ENCODE data around the gene SLC22A3.
"Not testable (repeated sequence)": the region's sequence is repeated elsewhere in the genome, so short reads cannot be mapped to it uniquely, and the experiment has no call there.

SLC22A3 gene

GRCh38 chr6:160363016-160363996 lies 15.1 kb downstream of the SLC22A3 start:
- no peak for DNase-seq (ENCODE audit: extremely low spot score)
- TF ChIP-seq SUZ12 (IDR thresholded peaks at IDR 0.05) (no peak), CTBP1 (IDR thresholded peaks at IDR 0.05; ENCODE audit: borderline replicate concordance) (no peak), LEF1 (IDR thresholded peaks at IDR 0.05; ENCODE audit: borderline replicate concordance) (no peak), FOXM1 (IDR thresholded peaks at IDR 0.05; ENCODE audit: borderline replicate concordance) (no peak), SP1 (IDR thresholded peaks at IDR 0.05) (no peak), ELF4 (IDR thresholded peaks at IDR 0.05) (no peak), ARNT (IDR thresholded peaks at IDR 0.05) (no peak), NFRKB (IDR thresholded peaks at IDR 0.05) (no peak), TARDBP (IDR thresholded peaks at IDR 0.05) (no peak), HDGF (IDR thresholded peaks at IDR 0.05; ENCODE audit: borderline replicate concordance) (no peak), BHLHE40 (IDR thresholded peaks at IDR 0.05; ENCODE audit: borderline replicate concordance) (no peak)
- ChIA-PET CTCF (no interaction called here), POLR2A (no interaction called here)

- no peak for DNase-seq (ENCODE audit: extremely low spot score)
- ChIA-PET POLR2A (no interaction called here), CTCF (no interaction called here)
- no peak for TF ChIP-seq SP1 (IDR thresholded peaks at IDR 0.05)
- no peak for TF ChIP-seq SUZ12 (IDR thresholded peaks at IDR 0.05)
- no peak for TF ChIP-seq LEF1 (IDR thresholded peaks at IDR 0.05; ENCODE audit: borderline replicate concordance)
Measured at GRCh38 chr6:160365117-160365516, 16.9 kb downstream of the SLC22A3 start.

- TF ChIP-seq ZNF384 (IDR thresholded peaks at IDR 0.05): no peak
- no peak for TF ChIP-seq BHLHE40 (IDR thresholded peaks at IDR 0.05; ENCODE audit: borderline replicate concordance)
- TF ChIP-seq NFRKB (IDR thresholded peaks at IDR 0.05): no peak
- TF ChIP-seq SUZ12 (IDR thresholded peaks at IDR 0.05): no peak
- TF ChIP-seq LEF1 (IDR thresholded peaks at IDR 0.05; ENCODE audit: borderline replicate concordance): no peak
- TF ChIP-seq HDGF (IDR thresholded peaks at IDR 0.05; ENCODE audit: borderline replicate concordance): no peak
- TF ChIP-seq PKNOX1 (IDR thresholded peaks at IDR 0.05): no peak
- no peak for TF ChIP-seq FOXA1 (IDR thresholded peaks at IDR 0.05)
- TF ChIP-seq ARNT (IDR thresholded peaks at IDR 0.05): no peak
- no peak for TF ChIP-seq CTBP1 (IDR thresholded peaks at IDR 0.05; ENCODE audit: borderline replicate concordance)
- no peak for TF ChIP-seq SP1 (IDR thresholded peaks at IDR 0.05)
- no peak for TF ChIP-seq FOXM1 (IDR thresholded peaks at IDR 0.05; ENCODE audit: borderline replicate concordance)
- TF ChIP-seq ELF4 (IDR thresholded peaks at IDR 0.05): no peak
- no peak for TF ChIP-seq TARDBP (IDR thresholded peaks at IDR 0.05)
- TF ChIP-seq L3MBTL2 (conservative IDR thresholded peaks at IDR 0.05): no peak
- no peak for TF ChIP-seq FOXK2 (IDR thresholded peaks at IDR 0.05)
- no peak for DNase-seq (ENCODE audit: extremely low spot score)
- ChIA-PET POLR2A (no interaction called here), CTCF (no interaction called here)
Measured at GRCh38 chr6:160367798-160368547, 19.8 kb downstream of the SLC22A3 start.

- no peak for TF ChIP-seq LEF1 (IDR thresholded peaks at IDR 0.05; ENCODE audit: borderline replicate concordance)
- TF ChIP-seq FOXA1 (IDR thresholded peaks at IDR 0.05): no peak
- no peak for TF ChIP-seq BHLHE40 (IDR thresholded peaks at IDR 0.05; ENCODE audit: borderline replicate concordance)
- TF ChIP-seq ARNT (IDR thresholded peaks at IDR 0.05): no peak
- no peak for TF ChIP-seq SP1 (IDR thresholded peaks at IDR 0.05)
- TF ChIP-seq FOXK2 (IDR thresholded peaks at IDR 0.05): no peak
- TF ChIP-seq ZNF384 (IDR thresholded peaks at IDR 0.05): no peak
- no peak for TF ChIP-seq PKNOX1 (IDR thresholded peaks at IDR 0.05)
- TF ChIP-seq NFRKB (IDR thresholded peaks at IDR 0.05): no peak
- no peak for TF ChIP-seq CTBP1 (IDR thresholded peaks at IDR 0.05; ENCODE audit: borderline replicate concordance)
- TF ChIP-seq ELF4 (IDR thresholded peaks at IDR 0.05): no peak
- TF ChIP-seq SUZ12 (IDR thresholded peaks at IDR 0.05): no peak
- TF ChIP-seq TARDBP (IDR thresholded peaks at IDR 0.05): no peak
- TF ChIP-seq HDGF (IDR thresholded peaks at IDR 0.05; ENCODE audit: borderline replicate concordance): no peak
- TF ChIP-seq L3MBTL2 (conservative IDR thresholded peaks at IDR 0.05): no peak
- no peak for TF ChIP-seq FOXM1 (IDR thresholded peaks at IDR 0.05; ENCODE audit: borderline replicate concordance)
- DNase-seq (ENCODE audit: extremely low spot score): no peak
- ChIA-PET POLR2A (no interaction called here), CTCF (no interaction called here)
Measured at GRCh38 chr6:160368670-160369069, 20.5 kb downstream of the SLC22A3 start.

- CTCF ChIA-PET; POLR2A ChIA-PET; DNase-seq (ENCODE audit: extremely low spot score): not testable (repeated sequence)
Measured at GRCh38 chr6:160373601-160374000, 25.4 kb downstream of the SLC22A3 start.

- DNase-seq (ENCODE audit: extremely low spot score): no peak
- CTCF ChIA-PET: no interaction called here
- TF ChIP-seq HDGF (IDR thresholded peaks at IDR 0.05; ENCODE audit: borderline replicate concordance) (no peak), SUZ12 (IDR thresholded peaks at IDR 0.05) (no peak), ZNF384 (IDR thresholded peaks at IDR 0.05) (no peak), CTBP1 (IDR thresholded peaks at IDR 0.05; ENCODE audit: borderline replicate concordance) (no peak), NFRKB (IDR thresholded peaks at IDR 0.05) (no peak), L3MBTL2 (conservative IDR thresholded peaks at IDR 0.05) (no peak)
- POLR2A ChIA-PET: no interaction called here
Measured at GRCh38 chr6:160374836-160375560, 26.8 kb downstream of the SLC22A3 start.
